Cardiac muscle cell (in vitro differentiated cells and primary cell): ENCODE results near the gene ZYX. TPM values are rescaled to one million over a fixed set of nuclear protein-coding genes. Genes with fewer than 3 reads are reported as not detected.
A peak's percentile ranks its signal among the peaks of the same experiment; 100 is the strongest.

Experiments used
- DNase-seq, 2 donors: peaks; one replicate each; pipeline versions ENCODE4 v3.0.0 to v3.0.0-alpha.2; 2010 to 2017; ENCODE audit warnings: low read depth in 1 of 2, low spot score in 1 of 2
- H3K27ac ChIP-seq: fragments of 200-600 bp; sonication (generic); 2 replicates; pipeline ENCODE4 v1.5.1; 2016
- H3K27me3 ChIP-seq: fragments of 200-600 bp; sonication (generic); 2 replicates; pipeline ENCODE4 v1.6.0; 2016; ENCODE audit warnings: control low read depth
- H3K36me3 ChIP-seq: fragments of 200-600 bp; sonication (generic); 2 replicates; pipeline ENCODE4 v1.5.1; 2016; ENCODE audit warnings: control low read depth
- H3K4me1 ChIP-seq: fragments of 200-600 bp; sonication (generic); 2 replicates; pipeline ENCODE4 v1.8.1; 2017; ENCODE audit warnings: low read depth, mild to moderate bottlenecking, mixed run types
- H3K4me3 ChIP-seq: fragments of 200-600 bp; sonication (generic); 2 replicates; pipeline ENCODE4 v1.5.1; 2016; ENCODE audit warnings: mild to moderate bottlenecking
- H3K9me3 ChIP-seq: fragments of 200-600 bp; sonication (generic); 2 replicates; pipeline ENCODE4 v1.5.1; 2017; ENCODE audit warnings: low read depth, mild to moderate bottlenecking, control low read depth
- CTCF ChIP-seq: IDR thresholded peaks from 2 replicates; pipeline ENCODE4 v1.5.1; 2012; ENCODE audit warnings: low read depth, mild to moderate bottlenecking, low read length
- polyA plus RNA-seq: library from polyadenylated mRNA; unstranded; fragments of >200 nt; fragmentation: Nextera tagmentation; extraction: Ambion mirVana; gene quantifications from 2 replicates; pipeline ENCODE4 v1.2.1, GENCODE V29; 2016
- total RNA-seq: library from RNA; depleted of rRNA; stranded (reverse); fragments of >200 nt; gene quantifications from 2 replicates; pipeline ENCODE4 v1.2.3, GENCODE V29; 2016

The ZYX gene
- total and polyA plus RNA-seq, 2 experiments from 2014 or later: 57.2 to 98.4 TPM

GRCh38 chr7:143363016-143363937, 17.9 kb upstream of the ZYX start:
- Histone ChIP-seq H3K4me1 (peaks cover 3% of the 10 kb centered on the region), H3K36me3 (no peaks in the 10 kb centered on the region), H3K4me3 (peak overlapping the region; percentile 54), H3K27ac (no peak overlapping the region), H3K9me3 (no peaks in the 10 kb centered on the region), H3K27me3 (peaks cover 78% of the 10 kb centered on the region)
- no peak for TF ChIP-seq CTCF
- DNase-seq: no peak

- Histone ChIP-seq H3K36me3 (no peaks in the 10 kb centered on the region), H3K27ac (no peak overlapping the region), H3K9me3 (no peaks in the 10 kb centered on the region), H3K4me3 (no peak overlapping the region), H3K27me3 (peaks cover 40% of the 10 kb centered on the region), H3K4me1 (no peaks in the 10 kb centered on the region)
- DNase-seq: no peak
- no peak for TF ChIP-seq CTCF
Observed at GRCh38 chr7:143367972-143368371, 13.2 kb upstream of the ZYX start.

- no peak overlapping the region for H3K4me3 ChIP-seq
- no peaks in the 10 kb centered on the region for H3K4me1 ChIP-seq
- TF ChIP-seq CTCF: no peak
- peaks cover 36% of the 10 kb centered on the region for H3K27me3 ChIP-seq
- H3K36me3 ChIP-seq: no peaks in the 10 kb centered on the region
- DNase-seq: no peak
- H3K9me3 ChIP-seq: no peaks in the 10 kb centered on the region
- H3K27ac ChIP-seq: no peak overlapping the region
Observed at GRCh38 chr7:143368387-143368786, 12.8 kb upstream of the ZYX start.

- TF ChIP-seq CTCF: no peak
- H3K4me3 ChIP-seq: no peak overlapping the region
- H3K4me1 ChIP-seq: no peaks in the 10 kb centered on the region
- H3K36me3 ChIP-seq: no peaks in the 10 kb centered on the region
- no peaks in the 10 kb centered on the region for H3K9me3 ChIP-seq
- no peak overlapping the region for H3K27ac ChIP-seq
- DNase-seq: no peak
- H3K27me3 ChIP-seq: peaks cover 20% of the 10 kb centered on the region
Observed at GRCh38 chr7:143369678-143370651, 11.2 kb upstream of the ZYX start.

GRCh38 chr7:143372070-143372469, 9.1 kb upstream of the ZYX start:
- H3K36me3 ChIP-seq: no peaks in the 10 kb centered on the region
- DNase-seq: peak in 1 of 2 donors; percentile 32

More at GRCh38 chr7:143372070-143372469, 9.1 kb upstream of the ZYX start:
- Histone ChIP-seq H3K27ac (no peak overlapping the region), H3K4me1 (no peaks in the 10 kb centered on the region), H3K9me3 (no peaks in the 10 kb centered on the region), H3K27me3 (peaks cover 1% of the 10 kb centered on the region), H3K4me3 (no peak overlapping the region)
- no peak for TF ChIP-seq CTCF
